Endothelial cell of umbilical vein (primary cell): Measurements from ENCODE around the gene TUBD1. TPM values are rescaled to one million over a fixed set of nuclear protein-coding genes. Genes with fewer than 3 reads are reported as not detected.

Experiments used
- BruUV-seq: library from RNA; stranded (reverse); fragments of 400-500 nt; replicated peaks from 2 replicates; lab custom pipeline; 2021; lab: Mats Ljungman, UMichigan
- CTCF ChIA-PET: fragments of 300-600, 350-600 bp; sonication (Branson Sonifier 250); formaldehyde crosslinking; loops from one replicate; lab custom pipeline; 2021; ENCODE audit warnings: antibody characterized with exemption, inconsistent platforms; lab: Charles Lee
- POLR2A ChIA-PET: fragments of 300-600, 350-600 bp; sonication (Branson Sonifier 250); formaldehyde crosslinking; loops from one replicate; lab custom pipeline; 2021; ENCODE audit warnings: antibody characterized with exemption, inconsistent platforms; lab: Charles Lee
- DNase-seq: peaks from one replicate; pipeline ENCODE4 v3.0.0-alpha.2; 2011; ENCODE audit warnings: low read depth, low spot score
- FAIRE-seq: peaks from 2 replicates; lab custom pipeline; 2011; peaks lifted over from hg19 to GRCh38; lab: Jason Lieb, UNC
- H2AFZ ChIP-seq: 2 replicates; pipeline ENCODE4 v1.6.0; 2012; ENCODE audit warnings: low read depth, low read length, control low read depth, inconsistent platforms
- H3K27ac ChIP-seq: 2 replicates; pipeline ENCODE4 v1.5.1; 2011; ENCODE audit warnings: low read depth, mild to moderate bottlenecking, control low read depth, low read length, moderate library complexity; ENCODE audit not compliant: insufficient read depth
- H3K27me3 ChIP-seq, 2 experiments: 2 replicates each; pipeline versions ENCODE4 v1.6.0 to v1.6.1; 2011; ENCODE audit warnings: low read length in 2 of 2, mixed read lengths in 1 of 2; ENCODE audit not compliant: control insufficient read depth in 2 of 2, insufficient read depth in 2 of 2
- H3K36me3 ChIP-seq, 2 experiments: 2 replicates in 1 of 2; 3 replicates in 1 of 2; pipeline ENCODE4 v1.5.1; 2011; ENCODE audit warnings: low read length in 2 of 2, mild to moderate bottlenecking in 1 of 2, moderate library complexity in 1 of 2; ENCODE audit not compliant: control insufficient read depth in 2 of 2, insufficient read depth in 2 of 2; ENCODE audit errors: extremely low read depth in 1 of 2
- H3K4me1 ChIP-seq: 3 replicates; pipeline ENCODE4 v1.5.1; 2011; ENCODE audit warnings: mild to moderate bottlenecking, low read length; ENCODE audit not compliant: control insufficient read depth, insufficient read depth; ENCODE audit errors: extremely low read depth
- H3K4me2 ChIP-seq: 2 replicates; pipeline ENCODE4 v1.6.1; 2011; ENCODE audit warnings: low read length, control low read depth, mixed read lengths; ENCODE audit not compliant: insufficient read depth
- H3K4me3 ChIP-seq, 3 experiments: fragments of 200-600 bp in 1 of 3; sonication (generic), shearing (Covaris generic) in 1 of 3; replicated peaks in 1 of 3; 2 replicates each; pipeline ENCODE4 v1.5.1; 2011 to 2016; ENCODE audit warnings: control low read depth in 3 of 3, low read length in 3 of 3, mild to moderate bottlenecking in 2 of 3, inconsistent platforms in 1 of 3, low read depth in 1 of 3, moderate library complexity in 1 of 3; ENCODE audit not compliant: insufficient read depth in 1 of 3
- H3K79me2 ChIP-seq: 2 replicates; pipeline ENCODE4 v1.6.0; 2012; ENCODE audit warnings: low read length, inconsistent platforms; ENCODE audit not compliant: control insufficient read depth, insufficient read depth
- H3K9ac ChIP-seq: replicated peaks from 2 replicates; pipeline ENCODE3; 2011; ENCODE audit warnings: low read length, control low read depth; ENCODE audit not compliant: insufficient read depth; ENCODE audit errors: extremely low read depth
- H3K9me1 ChIP-seq: replicated peaks from 3 replicates; pipeline ENCODE4 v1.6.0; 2011; ENCODE audit warnings: mild to moderate bottlenecking, low read length; ENCODE audit not compliant: control insufficient read depth, insufficient read depth; ENCODE audit errors: extremely low read depth
- H3K9me3 ChIP-seq: replicated peaks from 2 replicates; pipeline ENCODE4 v1.5.1; 2012; ENCODE audit warnings: low read length, inconsistent platforms; ENCODE audit not compliant: control insufficient read depth, insufficient read depth
- H4K20me1 ChIP-seq: replicated peaks from 2 replicates; pipeline ENCODE3; 2011; ENCODE audit warnings: mild to moderate bottlenecking, low read length; ENCODE audit not compliant: control insufficient read depth, insufficient read depth; ENCODE audit errors: extremely low read depth
- CTCF ChIP-seq, 2 donors: IDR thresholded peaks; 1 replicate in 1 of 2; 2 replicates in 1 of 2; pipeline ENCODE4 v1.5.1; 2011; ENCODE audit warnings: low read length in 2 of 2, mild to moderate bottlenecking in 2 of 2, moderate library complexity in 2 of 2, control low read depth in 1 of 2, inconsistent platforms in 1 of 2, low read depth in 1 of 2; ENCODE audit not compliant: insufficient read depth in 1 of 2; ENCODE audit errors: extremely low read depth in 1 of 2
- EZH2 ChIP-seq: IDR thresholded peaks from 2 replicates; pipeline ENCODE4 v1.6.1; 2012; ENCODE audit warnings: borderline replicate concordance, low read depth, mild to moderate bottlenecking, moderate library complexity, low read length, inconsistent platforms; ENCODE audit not compliant: severe bottlenecking
- FOS ChIP-seq: IDR thresholded peaks from 2 replicates; pipeline ENCODE4 v1.6.1; 2011; ENCODE audit warnings: mild to moderate bottlenecking, low read length, moderate library complexity, borderline replicate concordance; ENCODE audit not compliant: insufficient read depth
- GATA2 ChIP-seq: IDR thresholded peaks from 2 replicates; pipeline ENCODE4 v1.7.0; 2011; ENCODE audit warnings: low read depth, mild to moderate bottlenecking, moderate library complexity, mixed read lengths, low read length; ENCODE audit not compliant: insufficient read length, insufficient read depth
- JUN ChIP-seq: IDR thresholded peaks from 2 replicates; pipeline ENCODE4 v1.6.1; 2011; ENCODE audit warnings: borderline replicate concordance, low read depth; ENCODE audit not compliant: insufficient read length, insufficient read depth
- MAX ChIP-seq: IDR thresholded peaks from 2 replicates; pipeline ENCODE4 v1.6.1; 2011; ENCODE audit not compliant: insufficient read depth, insufficient read length
- MYC ChIP-seq: IDR thresholded peaks from one replicate; pipeline ENCODE4 v1.6.1; 2011; ENCODE audit warnings: mild to moderate bottlenecking, low read depth, low read length
- POLR2A ChIP-seq: IDR thresholded peaks from 2 replicates; pipeline ENCODE4 v1.6.1; 2012; ENCODE audit warnings: low read depth, mild to moderate bottlenecking, control low read depth, low read length
- POLR2AphosphoS5 ChIP-seq: IDR thresholded peaks from 2 replicates; pipeline ENCODE4 v1.6.1; 2012; ENCODE audit warnings: low read depth, mild to moderate bottlenecking, control low read depth, low read length, moderate library complexity; ENCODE audit not compliant: insufficient read depth
- dilution Hi-C: fragments of 300-500 bp; cut with MboI; formaldehyde crosslinking; loops from one replicate; pipeline ENCODE4 v1.15.0; 2019; ENCODE audit warnings: low sequenced_read_pairs; ENCODE audit not compliant: extremely low pct_ligation_motif_present
- intact Hi-C: fragments of 100-400 bp; cut with micrococcal nuclease; formaldehyde crosslinking; loops from one replicate; pipeline ENCODE4 v1.10.0; 2022
- polyA plus RNA-seq, 4 experiments: library from polyadenylated mRNA; depleted of rRNA in 3 of 4; stranded (reverse) in 3 of 4; unstranded in 1 of 4; fragments of >200 nt; gene quantifications; 2 replicates each; pipeline versions ENCODE4 v1.2.1 to v1.2.3, GENCODE V29; 2011 to 2012; ENCODE audit warnings: missing spikeins in 1 of 4
- total RNA-seq: library from RNA; stranded (reverse); gene quantifications from 2 replicates; pipeline ENCODE4 v1.2.3, GENCODE V29; 2021

Gene TUBD1
- total and polyA plus RNA-seq, 2 donors (not counting 3 experiments of a cell fraction or from before 2014, with no cell fraction given): 4.9 to 11.3 TPM

- Histone ChIP-seq H3K27me3 (no peaks in the 10 kb centered on the region), H3K27ac (no peak overlapping the region), H3K4me3 (no peak overlapping the region), H3K4me2 (no peak overlapping the region), H3K36me3 (peaks cover 0 to 3% of the 10 kb centered on the region in 2 experiments), H3K9ac (no peak overlapping the region), H4K20me1 (no peaks in the 10 kb centered on the region), H3K9me1 (no peaks in the 10 kb centered on the region), H3K4me1 (no peaks in the 10 kb centered on the region), H3K9me3 (no peaks in the 10 kb centered on the region), H3K79me2 (no peaks in the 10 kb centered on the region), H2AFZ (no peak overlapping the region)
- intact Hi-C loops: no loop called here
- no peak for FAIRE-seq
- dilution Hi-C loops: no loop called here
- POLR2A ChIA-PET: no interaction called here
- CTCF ChIA-PET: no interaction called here
- no peak for DNase-seq
- TF ChIP-seq JUN (no peak), MAX (no peak), FOS (no peak), POLR2AphosphoS5 (no peak), EZH2 (no peak), MYC (no peak), GATA2 (no peak), POLR2A (no peak), CTCF (IDR thresholded peaks at IDR 0.05; ENCODE audit: extremely low read depth in 1 of 2, insufficient read depth in 1 of 2, low read depth in 1 of 2, low read length in 2 of 2) (no peak)
- no TSS peak for BruUV-seq
Measured at GRCh38 chr17:59884861-59885260, 7.9 kb downstream of the TUBD1 start.
